A549 (cell line): ENCODE measurements around the gene RHO. TPM values are rescaled to one million over a fixed set of nuclear protein-coding genes. Genes with fewer than 3 reads are reported as not detected.

Source experiments
- ATAC-seq, 2 experiments: fragments of 200-7000 bp in 1 of 2; fragments of >200 bp in 1 of 2; cut with Nextera tagmentation in 1 of 2; cut with Tn5 transposase in 1 of 2; 3 replicates each; pipeline versions ENCODE4 v1.8.0 to v1.9.1; 2018 to 2020; ENCODE audit warnings: mild to moderate bottlenecking in 1 of 2, moderate library complexity in 1 of 2
- CTCF ChIA-PET: fragments of 300-600 bp; sonication (Branson Sonifier 250); formaldehyde crosslinking; extraction: SDS; loops from one replicate; lab custom pipeline; 2021; ENCODE audit warnings: antibody characterized with exemption, inconsistent platforms; lab: Yijun Ruan, JAX
- POLR2A ChIA-PET: fragments of 350-600 bp; formaldehyde crosslinking; extraction: SDS; loops from one replicate; lab custom pipeline; 2021; ENCODE audit warnings: antibody characterized with exemption, inconsistent platforms; lab: Yijun Ruan, JAX
- DNase-seq, 2 experiments: peaks; one replicate each; pipeline versions ENCODE4 v3.0.0 to v3.0.0-alpha.2; 2011 to 2016; ENCODE audit warnings: low read depth in 1 of 2, low spot score in 1 of 2
- FAIRE-seq: peaks from 2 replicates; lab custom pipeline; 2011; peaks lifted over from hg19 to GRCh38; lab: Jason Lieb, UNC
- H3K27ac ChIP-seq, 2 experiments: fragments of >200 bp; sonication (Bioruptor Twin); formaldehyde crosslinking; 3 replicates each; pipeline ENCODE4 v1.5.1; 2016 to 2017
- H3K4me1 ChIP-seq: fragments of >200 bp; sonication (Bioruptor Twin); formaldehyde crosslinking; 3 replicates; pipeline ENCODE4 v1.6.1; 2016
- H3K4me2 ChIP-seq: fragments of >200 bp; sonication (Bioruptor Twin); formaldehyde crosslinking; 3 replicates; pipeline ENCODE4 v1.6.1; 2016
- H3K4me3 ChIP-seq: fragments of >200 bp; sonication (Bioruptor Twin); formaldehyde crosslinking; 3 replicates; pipeline ENCODE4 v1.5.1; 2016
- H3K9me3 ChIP-seq: fragments of >200 bp; sonication (Bioruptor Twin); formaldehyde crosslinking; 3 replicates; pipeline ENCODE4 v1.6.1; 2016
- CBX2 ChIP-seq: fragments of 200-600 bp; sonication (generic); IDR thresholded peaks from 2 replicates; pipeline ENCODE4 v1.6.1; 2016; ENCODE audit warnings: low read depth, mild to moderate bottlenecking, borderline replicate concordance
- CBX8 ChIP-seq: fragments of 200-600 bp; sonication (generic); IDR thresholded peaks from 2 replicates; pipeline ENCODE4 v1.6.1; 2016
- CEBPB ChIP-seq, 2 experiments: fragments of >200 bp in 1 of 2; sonication (Bioruptor Twin) in 1 of 2; formaldehyde crosslinking in 1 of 2; IDR thresholded peaks; 2 replicates each; pipeline ENCODE4 v1.6.1; 2012 to 2016
- CHD2 ChIP-seq: fragments of 150-350 bp; IDR thresholded peaks from 2 replicates; pipeline ENCODE4 v1.6.1; 2014; ENCODE audit warnings: low read length; ENCODE audit not compliant: partially characterized antibody
- EHF ChIP-seq: fragments of 250-450 bp; sonication (Bioruptor Pico); IDR thresholded peaks from 2 replicates; pipeline ENCODE4 v1.5.0; 2020; ENCODE audit warnings: mild to moderate bottlenecking
- ESRRA ChIP-seq: fragments of 150-350 bp; IDR thresholded peaks from 2 replicates; pipeline ENCODE4 v1.6.1; 2014; ENCODE audit warnings: mild to moderate bottlenecking, low read length, borderline replicate concordance
- FOSB ChIP-seq: fragments of 250-450 bp; sonication (Bioruptor Pico); IDR thresholded peaks from 2 replicates; pipeline ENCODE4 v1.5.0; 2020; ENCODE audit warnings: mild to moderate bottlenecking, moderate library complexity
- HOXB13 ChIP-seq: fragments of 250-450 bp; sonication (Bioruptor Pico); IDR thresholded peaks from 2 replicates; pipeline ENCODE4 v1.5.0; 2020; ENCODE audit warnings: low read depth, mild to moderate bottlenecking, moderate library complexity
- JUN ChIP-seq, 2 experiments: fragments of >200 bp; sonication (Bioruptor Twin); formaldehyde crosslinking; IDR thresholded peaks; 2 replicates in 1 of 2; 3 replicates in 1 of 2; pipeline ENCODE4 v1.6.1; 2016 to 2017
- KDM5A ChIP-seq: fragments of 200-600 bp; sonication (generic); IDR thresholded peaks from 2 replicates; pipeline ENCODE4 v1.6.1; 2016; ENCODE audit warnings: antibody characterized with exemption, mild to moderate bottlenecking
- MAFK ChIP-seq: fragments of 450-650 bp; IDR thresholded peaks from 2 replicates; pipeline ENCODE4 v1.6.1; 2014; ENCODE audit not compliant: partially characterized antibody
- MAZ ChIP-seq: fragments of 150-350 bp; IDR thresholded peaks from 2 replicates; pipeline ENCODE4 v1.6.1; 2014; ENCODE audit warnings: antibody characterized with exemption, low read depth, low read length, borderline replicate concordance
- NPAS2 ChIP-seq: fragments of 250-450 bp; sonication (Bioruptor Pico); IDR thresholded peaks from 2 replicates; pipeline ENCODE4 v1.8.0; 2022; ENCODE audit warnings: mild to moderate bottlenecking, moderate library complexity, borderline replicate concordance
- NR3C1 ChIP-seq: fragments of >200 bp; sonication (Bioruptor Twin); formaldehyde crosslinking; IDR thresholded peaks from 3 replicates; pipeline ENCODE4 v1.6.1; 2017
- PHF8 ChIP-seq: fragments of 200-600 bp; sonication (generic); IDR thresholded peaks from 2 replicates; pipeline ENCODE4 v1.6.1; 2016; ENCODE audit warnings: low read depth, mild to moderate bottlenecking, antibody characterized with exemption, moderate library complexity, borderline replicate concordance
- POLR2A ChIP-seq: IDR thresholded peaks from 2 replicates; pipeline ENCODE4 v1.6.1; 2012; ENCODE audit warnings: mild to moderate bottlenecking, low read length
- RAD21 ChIP-seq, 2 experiments: fragments of >200 bp in 1 of 2; sonication (Bioruptor Twin) in 1 of 2; formaldehyde crosslinking in 1 of 2; IDR thresholded peaks in 1 of 2; conservative IDR thresholded peaks in 1 of 2; 2 replicates in 1 of 2; 3 replicates in 1 of 2; pipeline ENCODE4 v1.6.1; 2012 to 2018; ENCODE audit warnings: inconsistent platforms in 1 of 2
- RCOR1 ChIP-seq: fragments of 150-350 bp; IDR thresholded peaks from 2 replicates; pipeline ENCODE4 v1.6.1; 2014; ENCODE audit warnings: antibody characterized with exemption, low read length, low read depth
- RFX5 ChIP-seq: fragments of 450-650 bp; IDR thresholded peaks from 2 replicates; pipeline ENCODE4 v1.7.1; 2014; ENCODE audit warnings: antibody characterized with exemption, mild to moderate bottlenecking, moderate library complexity
- RNF2 ChIP-seq: fragments of 200-600 bp; sonication (generic); IDR thresholded peaks from 2 replicates; pipeline ENCODE4 v1.6.1; 2016; ENCODE audit warnings: low read depth, mild to moderate bottlenecking, antibody characterized with exemption, moderate library complexity, borderline replicate concordance
- ZC3H11A ChIP-seq: fragments of 450-650 bp; IDR thresholded peaks from 2 replicates; pipeline ENCODE4 v1.6.1; 2014; ENCODE audit warnings: antibody characterized with exemption, mild to moderate bottlenecking
- ZNF302 ChIP-seq: fragments of 250-450 bp; sonication (Bioruptor Pico); IDR thresholded peaks from 2 replicates; pipeline ENCODE4 v1.9.0; 2021; ENCODE audit warnings: inconsistent platforms, mild to moderate bottlenecking, moderate library complexity
- WGBS: methylation state at CpG from one replicate; pipeline ENCODE4 v1.1.6; 2017; ENCODE audit errors: missing lambda C conversion rate; 5-methylcytosine and 5-hydroxymethylcytosine counted together
- polyA plus RNA-seq, 4 experiments: library from polyadenylated mRNA; depleted of rRNA in 3 of 4; stranded (reverse); fragments of >200 nt; fragmentation: RNase III in 1 of 4; extraction: RNeasy Plus Mini Kit Qiagen cat#74134 plus additional on column Dnase treatment in 1 of 4; gene quantifications; 2 replicates in 3 of 4; 3 replicates in 1 of 4; pipeline ENCODE4 v1.2.3, GENCODE V29; 2011 to 2017
- TF ChIP-seq, protein P1 (sequence below): fragments of 250-450 bp; sonication (Bioruptor Pico); IDR thresholded peaks from 2 replicates; pipeline ENCODE4 v1.5.0; 2020; ENCODE audit warnings: low read depth, mild to moderate bottlenecking, moderate library complexity
- TF ChIP-seq, protein P2 (sequence below): fragments of 250-450 bp; sonication (Bioruptor Pico); IDR thresholded peaks from 2 replicates; pipeline ENCODE4 v1.5.0; 2021; ENCODE audit warnings: mild to moderate bottlenecking, moderate library complexity, borderline replicate concordance
- TF ChIP-seq, protein P3 (sequence below): fragments of 200-600 bp; sonication (generic); IDR thresholded peaks from 2 replicates; pipeline ENCODE4 v1.6.1; 2016; ENCODE audit warnings: antibody characterized with exemption, mild to moderate bottlenecking, moderate library complexity

Gene RHO
- polyA plus RNA-seq, 2 of the 4 experiments (the other 2 are of a cell fraction), result 0.04 TPM; not detected in 1

DNA sequence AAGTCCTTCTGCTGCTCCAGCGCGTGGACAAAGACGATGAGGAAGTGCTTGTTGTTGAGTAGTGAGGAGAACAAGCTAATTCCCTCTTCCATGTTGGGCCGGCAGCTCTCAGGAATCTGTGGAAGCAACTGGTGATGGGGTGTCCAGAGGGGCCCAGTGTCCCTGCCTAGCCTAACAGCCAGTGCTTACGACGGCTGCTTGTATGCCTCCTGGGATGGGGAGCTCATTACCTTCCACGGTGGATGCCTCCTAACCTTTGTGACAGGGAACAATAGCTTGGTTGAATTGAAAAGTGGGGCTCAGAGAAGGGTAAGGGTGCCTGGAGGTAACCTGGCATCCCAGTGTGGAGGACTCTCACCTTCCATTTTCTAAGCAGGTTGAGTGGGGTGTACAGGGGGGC is 37.5 kb downstream of the RHO start:
- ChIA-PET CTCF (interaction anchor here (1.0 to 2.0 kb wide), 4 partner anchors 11 to 76 kb away, joined by 3 to 6 read pairs (median 4); no protein-coding TSS in a partner anchor), POLR2A (no interaction called here)
- no peak overlapping the region for H3K27ac ChIP-seq
- H3K4me2 ChIP-seq, result no peak overlapping the region
- H3K9me3 ChIP-seq, result no peaks in the 10 kb centered on the region
- H3K4me1 ChIP-seq, result peaks cover 11% of the 10 kb centered on the region
- FAIRE-seq (no peak), ATAC-seq (no peak), DNase-seq (no peak)
- no peak overlapping the region for H3K4me3 ChIP-seq
- no peak for TF ChIP-seq JUN (IDR thresholded peaks at IDR 0.05)
- TF ChIP-seq CHD2, result no peak
- no peak for TF ChIP-seq MAZ
- TF ChIP-seq RAD21 (conservative IDR thresholded peaks at IDR 0.05 in 1 of 2, IDR thresholded peaks at IDR 0.05 in 1 of 2), result no peak
- TF ChIP-seq, protein P1, sequence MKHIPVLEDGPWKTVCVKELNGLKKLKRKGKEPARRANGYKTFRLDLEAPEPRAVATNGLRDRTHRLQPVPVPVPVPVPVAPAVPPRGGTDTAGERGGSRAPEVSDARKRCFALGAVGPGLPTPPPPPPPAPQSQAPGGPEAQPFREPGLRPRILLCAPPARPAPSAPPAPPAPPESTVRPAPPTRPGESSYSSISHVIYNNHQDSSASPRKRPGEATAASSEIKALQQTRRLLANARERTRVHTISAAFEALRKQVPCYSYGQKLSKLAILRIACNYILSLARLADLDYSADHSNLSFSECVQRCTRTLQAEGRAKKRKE (CRISPR knock-in tag), result no peak
- TF ChIP-seq, protein P2, sequence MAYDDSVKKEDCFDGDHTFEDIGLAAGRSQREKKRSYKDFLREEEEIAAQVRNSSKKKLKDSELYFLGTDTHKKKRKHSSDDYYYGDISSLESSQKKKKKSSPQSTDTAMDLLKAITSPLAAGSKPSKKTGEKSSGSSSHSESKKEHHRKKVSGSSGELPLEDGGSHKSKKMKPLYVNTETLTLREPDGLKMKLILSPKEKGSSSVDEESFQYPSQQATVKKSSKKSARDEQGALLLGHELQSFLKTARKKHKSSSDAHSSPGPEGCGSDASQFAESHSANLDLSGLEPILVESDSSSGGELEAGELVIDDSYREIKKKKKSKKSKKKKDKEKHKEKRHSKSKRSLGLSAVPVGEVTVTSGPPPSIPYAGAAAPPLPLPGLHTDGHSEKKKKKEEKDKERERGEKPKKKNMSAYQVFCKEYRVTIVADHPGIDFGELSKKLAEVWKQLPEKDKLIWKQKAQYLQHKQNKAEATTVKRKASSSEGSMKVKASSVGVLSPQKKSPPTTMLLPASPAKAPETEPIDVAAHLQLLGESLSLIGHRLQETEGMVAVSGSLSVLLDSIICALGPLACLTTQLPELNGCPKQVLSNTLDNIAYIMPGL (CRISPR knock-in tag), result no peak
- no peak for TF ChIP-seq HOXB13 (CRISPR knock-in tag)
- TF ChIP-seq MAFK, result no peak
- WGBS, result 94% methylated on average over 4 of the region's 7 CpGs

DNA sequence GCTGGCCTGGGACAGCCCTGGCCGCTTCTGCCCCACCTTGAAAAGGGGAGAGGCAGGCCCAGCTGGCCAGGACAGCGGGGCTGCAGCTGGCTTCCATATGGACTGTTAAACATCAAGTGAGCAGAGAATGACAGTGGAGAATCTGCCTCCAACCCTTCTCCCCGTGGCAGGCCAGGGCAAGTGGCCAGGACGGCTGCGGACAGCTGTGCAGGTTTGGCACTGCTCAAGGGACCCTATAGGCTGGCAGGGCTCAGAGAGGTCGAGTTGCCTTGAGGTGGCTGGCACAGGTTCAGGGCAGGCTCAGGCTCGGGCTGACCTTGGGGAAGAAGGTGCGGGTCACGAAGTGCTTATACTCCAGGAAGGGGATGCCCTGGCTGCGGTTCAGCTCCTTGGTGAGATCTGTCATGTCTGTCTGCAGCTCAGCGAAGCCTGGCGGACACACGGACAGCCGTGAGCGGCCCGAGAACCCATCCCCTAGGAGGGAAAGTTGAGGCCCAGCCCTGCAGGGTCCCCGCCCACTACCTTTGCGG is 38.8 kb downstream of the RHO start:
- TF ChIP-seq RFX5, result no peak
- TF ChIP-seq PHF8, result no peak
- no peak for TF ChIP-seq POLR2A
- TF ChIP-seq ZNF302, result no peak
- TF ChIP-seq FOSB, result no peak
- TF ChIP-seq ZC3H11A, result no peak
- TF ChIP-seq, protein P3, sequence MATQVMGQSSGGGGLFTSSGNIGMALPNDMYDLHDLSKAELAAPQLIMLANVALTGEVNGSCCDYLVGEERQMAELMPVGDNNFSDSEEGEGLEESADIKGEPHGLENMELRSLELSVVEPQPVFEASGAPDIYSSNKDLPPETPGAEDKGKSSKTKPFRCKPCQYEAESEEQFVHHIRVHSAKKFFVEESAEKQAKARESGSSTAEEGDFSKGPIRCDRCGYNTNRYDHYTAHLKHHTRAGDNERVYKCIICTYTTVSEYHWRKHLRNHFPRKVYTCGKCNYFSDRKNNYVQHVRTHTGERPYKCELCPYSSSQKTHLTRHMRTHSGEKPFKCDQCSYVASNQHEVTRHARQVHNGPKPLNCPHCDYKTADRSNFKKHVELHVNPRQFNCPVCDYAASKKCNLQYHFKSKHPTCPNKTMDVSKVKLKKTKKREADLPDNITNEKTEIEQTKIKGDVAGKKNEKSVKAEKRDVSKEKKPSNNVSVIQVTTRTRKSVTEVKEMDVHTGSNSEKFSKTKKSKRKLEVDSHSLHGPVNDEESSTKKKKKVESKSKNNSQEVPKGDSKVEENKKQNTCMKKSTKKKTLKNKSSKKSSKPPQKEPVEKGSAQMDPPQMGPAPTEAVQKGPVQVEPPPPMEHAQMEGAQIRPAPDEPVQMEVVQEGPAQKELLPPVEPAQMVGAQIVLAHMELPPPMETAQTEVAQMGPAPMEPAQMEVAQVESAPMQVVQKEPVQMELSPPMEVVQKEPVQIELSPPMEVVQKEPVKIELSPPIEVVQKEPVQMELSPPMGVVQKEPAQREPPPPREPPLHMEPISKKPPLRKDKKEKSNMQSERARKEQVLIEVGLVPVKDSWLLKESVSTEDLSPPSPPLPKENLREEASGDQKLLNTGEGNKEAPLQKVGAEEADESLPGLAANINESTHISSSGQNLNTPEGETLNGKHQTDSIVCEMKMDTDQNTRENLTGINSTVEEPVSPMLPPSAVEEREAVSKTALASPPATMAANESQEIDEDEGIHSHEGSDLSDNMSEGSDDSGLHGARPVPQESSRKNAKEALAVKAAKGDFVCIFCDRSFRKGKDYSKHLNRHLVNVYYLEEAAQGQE, result no peak
- no peak for TF ChIP-seq RCOR1
- TF ChIP-seq ESRRA, result no peak
- TF ChIP-seq NR3C1, result no peak
- TF ChIP-seq CBX8, result no peak
- TF ChIP-seq NPAS2 (CRISPR knock-in tag), result no peak
- TF ChIP-seq, protein P1 (CRISPR knock-in tag), result no peak
- no peak for TF ChIP-seq RNF2
- no peak for TF ChIP-seq EHF
- TF ChIP-seq CBX2, result no peak
- TF ChIP-seq KDM5A, result no peak
- TF ChIP-seq CEBPB (IDR thresholded peaks at IDR 0.05), result no peak
- no peak overlapping the region for H3K4me2 ChIP-seq
- ATAC-seq, result no peak
- H3K9me3 ChIP-seq, result no peaks in the 10 kb centered on the region
- ChIA-PET POLR2A (no interaction called here), CTCF (interaction anchor here (0.8 to 2.0 kb wide), 5 partner anchors 9 to 77 kb away, joined by 3 to 6 read pairs (median 3); no protein-coding TSS in a partner anchor)
- H3K4me1 ChIP-seq, result no peaks in the 10 kb centered on the region
- no peak for DNase-seq
- H3K27ac ChIP-seq, result no peak overlapping the region
- H3K4me3 ChIP-seq, result no peak overlapping the region
- no peak for FAIRE-seq
- whole genome bisulfite sequencing, result 89% methylated on average over 15 of the region's 18 CpGs
